ENCODE data around the gene SMG1. TPM values are rescaled to one million over a fixed set of nuclear protein-coding genes. Genes with fewer than 3 reads are reported as not detected.

Gene SMG1
- total and polyA plus RNA-seq, 10 donors = 8.4 to 154 (median 114) TPM

DNA sequence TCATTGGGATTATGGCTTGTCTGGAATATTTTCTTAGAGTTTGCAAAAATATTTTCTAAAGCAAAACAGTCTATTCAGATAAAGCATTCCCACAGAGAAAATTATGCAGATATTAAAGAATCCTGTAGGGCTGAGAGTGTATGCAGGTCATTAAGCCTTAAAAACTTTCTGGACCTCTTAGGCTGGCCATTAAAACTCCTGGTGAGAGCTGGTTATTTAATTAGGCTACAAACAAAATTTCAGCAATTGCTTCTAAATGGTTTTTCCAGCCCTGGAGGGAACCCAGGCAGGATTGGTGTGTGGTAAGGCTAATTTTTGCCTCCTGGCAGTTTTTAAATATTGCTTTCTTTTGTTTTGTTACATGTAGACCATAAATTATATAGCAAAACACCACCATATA is 27.3 kb upstream of the SMG1 start:
- intact Hi-C loops (cut with DNase I; ENCODE audit: low total_unique reads) = no loop called here
- DNase-seq = no peak
- H3K4me3 ChIP-seq = no peak overlapping the region
- H3K36me3 ChIP-seq = no peaks in the 10 kb centered on the region
- TF ChIP-seq POLR2A (IDR thresholded peaks at IDR 0.05) (no peak), POLR2AphosphoS5 (IDR thresholded peaks at IDR 0.05) (no peak)
- TF ChIP-seq, protein P1, sequence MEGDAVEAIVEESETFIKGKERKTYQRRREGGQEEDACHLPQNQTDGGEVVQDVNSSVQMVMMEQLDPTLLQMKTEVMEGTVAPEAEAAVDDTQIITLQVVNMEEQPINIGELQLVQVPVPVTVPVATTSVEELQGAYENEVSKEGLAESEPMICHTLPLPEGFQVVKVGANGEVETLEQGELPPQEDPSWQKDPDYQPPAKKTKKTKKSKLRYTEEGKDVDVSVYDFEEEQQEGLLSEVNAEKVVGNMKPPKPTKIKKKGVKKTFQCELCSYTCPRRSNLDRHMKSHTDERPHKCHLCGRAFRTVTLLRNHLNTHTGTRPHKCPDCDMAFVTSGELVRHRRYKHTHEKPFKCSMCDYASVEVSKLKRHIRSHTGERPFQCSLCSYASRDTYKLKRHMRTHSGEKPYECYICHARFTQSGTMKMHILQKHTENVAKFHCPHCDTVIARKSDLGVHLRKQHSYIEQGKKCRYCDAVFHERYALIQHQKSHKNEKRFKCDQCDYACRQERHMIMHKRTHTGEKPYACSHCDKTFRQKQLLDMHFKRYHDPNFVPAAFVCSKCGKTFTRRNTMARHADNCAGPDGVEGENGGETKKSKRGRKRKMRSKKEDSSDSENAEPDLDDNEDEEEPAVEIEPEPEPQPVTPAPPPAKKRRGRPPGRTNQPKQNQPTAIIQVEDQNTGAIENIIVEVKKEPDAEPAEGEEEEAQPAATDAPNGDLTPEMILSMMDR (IDR thresholded peaks at IDR 0.05 in 8 of 11, conservative IDR thresholded peaks at IDR 0.05 in 3 of 11) = no peak
- H3K4me1 ChIP-seq = no peaks in the 10 kb centered on the region
- H3K27me3 ChIP-seq (replicated peaks in 1 of 7) = no peaks in the 10 kb centered on the region
- H3K27ac ChIP-seq = no peak overlapping the region
- no peaks in the 10 kb centered on the region for H3K9me3 ChIP-seq

- no peak for TF ChIP-seq POLR2A (IDR thresholded peaks at IDR 0.05)
- intact Hi-C loops (cut with DNase I; ENCODE audit: low total_unique reads) = no loop called here
- WGBS, 5 donors = 87 to 95% (median 88%) methylated on average over 11 of the region's 11 CpGs
Observed at GRCh38 chr16:18950469-18951185, 24.4 kb upstream of the SMG1 start.

GRCh38 chr16:18948372-18949020 is 22.3 kb upstream of the SMG1 start:
- TF ChIP-seq, protein P1 (IDR thresholded peaks at IDR 0.05 in 8 of 11, conservative IDR thresholded peaks at IDR 0.05 in 3 of 11) = no peak
- TF ChIP-seq POLR2A (IDR thresholded peaks at IDR 0.05) = no peak
- TF ChIP-seq POLR2AphosphoS5 (IDR thresholded peaks at IDR 0.05) = no peak
- WGBS, 5 donors = 91 to 96% (median 94%) methylated on average over 9 of the region's 9 CpGs

More at GRCh38 chr16:18950469-18951185, 24.4 kb upstream of the SMG1 start:
- Histone ChIP-seq H3K4me1 (peaks cover 0 to 13% (median 8%) of the 10 kb centered on the region in 6 donors), H3K27ac (no peak overlapping the region), H3K9me3 (no peaks in the 10 kb centered on the region), H3K4me3 (no peak overlapping the region), H3K27me3 (replicated peaks in 1 of 7) (no peaks in the 10 kb centered on the region), H3K36me3 (no peaks in the 10 kb centered on the region)
- no peak for DNase-seq

DNA sequence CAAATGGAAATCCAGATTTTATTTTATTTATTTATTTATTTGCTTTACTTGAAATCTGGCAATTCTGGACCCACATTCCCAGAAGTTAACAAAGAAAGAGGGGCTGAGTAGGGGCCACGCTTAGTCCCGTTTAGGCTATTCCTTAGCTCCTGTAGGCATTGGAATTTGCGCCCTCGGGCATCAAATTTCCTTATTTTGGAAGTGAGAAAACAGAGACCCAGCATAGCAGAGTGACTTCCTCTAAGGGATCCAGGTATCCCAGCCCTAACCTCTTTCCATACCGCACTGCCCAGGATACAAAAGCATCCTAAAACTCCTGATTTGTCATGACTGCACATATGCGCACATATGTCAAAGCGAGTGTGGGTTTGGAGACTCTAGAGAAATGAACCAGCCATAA is 19.0 kb upstream of the SMG1 start:
- no peak overlapping the region for H3K4me3 ChIP-seq
- DNase-seq = no peak
- peaks cover 0 to 14% (median 8%) of the 10 kb centered on the region in 6 donors for H3K4me1 ChIP-seq
- H3K9me3 ChIP-seq = no peaks in the 10 kb centered on the region
- peak overlapping the region in 1 of 8 donors; percentile 70 for H3K27ac ChIP-seq
- intact Hi-C loops (cut with DNase I; ENCODE audit: low total_unique reads) = no loop called here
- 82 to 90% (median 89%) methylated on average over 7 of the region's 7 CpGs for WGBS, 5 donors
- H3K27me3 ChIP-seq (replicated peaks in 1 of 7) = no peaks in the 10 kb centered on the region
- TF ChIP-seq POLR2AphosphoS5 (IDR thresholded peaks at IDR 0.05) (no peak), POLR2A (IDR thresholded peaks at IDR 0.05) (no peak)
- TF ChIP-seq, protein P1 (IDR thresholded peaks at IDR 0.05 in 8 of 11, conservative IDR thresholded peaks at IDR 0.05 in 3 of 11) = no peak
- H3K36me3 ChIP-seq = no peaks in the 10 kb centered on the region

More at GRCh38 chr16:18948372-18949020, 22.3 kb upstream of the SMG1 start:
- Histone ChIP-seq H3K27me3 (replicated peaks in 1 of 7) (no peaks in the 10 kb centered on the region), H3K27ac (no peak overlapping the region), H3K36me3 (no peaks in the 10 kb centered on the region), H3K4me3 (no peak overlapping the region), H3K9me3 (no peaks in the 10 kb centered on the region), H3K4me1 (peaks cover 0 to 14% (median 8%) of the 10 kb centered on the region in 6 donors)
- DNase-seq = no peak
- intact Hi-C loops (cut with DNase I; ENCODE audit: low total_unique reads) = no loop called here

Measured in spleen (tissue), 11 donors.